Measurements from ENCODE around the gene ACADM. TPM values are rescaled to one million over a fixed set of nuclear protein-coding genes. Genes with fewer than 3 reads are reported as not detected.

ACADM gene
- total RNA-seq, 6 experiments from 2014 or later: 71.9 to 168 (median 124) TPM

DNA sequence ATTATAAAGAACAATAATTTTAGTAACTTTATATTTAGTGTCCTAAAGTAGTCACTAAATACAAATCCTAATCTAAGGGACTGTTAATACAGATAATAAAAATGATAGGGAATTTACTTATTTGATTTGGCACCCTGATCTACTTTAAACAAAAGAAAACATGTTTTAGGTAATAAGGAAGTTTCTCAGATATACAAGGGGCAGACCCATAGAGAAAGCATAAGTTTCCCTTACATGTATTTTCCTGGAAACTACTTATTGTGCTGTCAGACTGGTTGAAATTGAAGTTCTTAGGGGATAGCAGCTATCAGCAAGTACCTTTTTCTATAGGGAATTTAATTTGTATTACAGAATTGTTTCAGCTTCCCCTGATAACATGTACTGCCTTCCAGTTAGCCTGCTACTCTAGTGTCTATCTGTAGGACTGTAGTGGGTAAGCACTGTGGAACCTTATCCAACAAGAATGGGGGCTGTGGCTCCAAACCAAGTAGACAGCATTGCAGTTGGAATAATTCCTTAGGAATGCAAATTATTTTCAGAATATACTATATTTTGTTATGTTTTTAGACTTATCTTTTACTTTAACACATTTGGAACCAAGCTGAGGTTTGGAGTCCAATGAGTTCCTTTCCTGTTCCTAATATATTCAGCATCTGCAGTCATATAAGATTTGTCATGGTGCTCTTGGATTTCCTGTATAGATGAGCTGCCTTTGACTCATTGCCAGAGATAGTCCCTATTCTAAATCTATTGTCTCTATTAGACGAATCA, 86.9 kb downstream of the ACADM start:
- no peak overlapping the region for H3K4me3 ChIP-seq
- no peak overlapping the region for H3K27ac ChIP-seq
- no peak for TF ChIP-seq CTCF (IDR thresholded peaks at IDR 0.05)
- TF ChIP-seq POLR2A (IDR thresholded peaks at IDR 0.05): no peak
- ATAC-seq: no peak
- no peaks in the 10 kb centered on the region for H3K36me3 ChIP-seq
- DNase-seq: no peak
- intact Hi-C loops (cut with DNase I): no loop called here
- H3K4me1 ChIP-seq: no peaks in the 10 kb centered on the region
- no peaks in the 10 kb centered on the region for H3K9me3 ChIP-seq
- no peaks in the 10 kb centered on the region for H3K27me3 ChIP-seq
- 50% methylated on average over 1 of the region's 1 CpG for WGBS (ENCODE audit: insufficient coverage, low coverage, low lambda C conversion rate, missing lambda C conversion rate)

DNA sequence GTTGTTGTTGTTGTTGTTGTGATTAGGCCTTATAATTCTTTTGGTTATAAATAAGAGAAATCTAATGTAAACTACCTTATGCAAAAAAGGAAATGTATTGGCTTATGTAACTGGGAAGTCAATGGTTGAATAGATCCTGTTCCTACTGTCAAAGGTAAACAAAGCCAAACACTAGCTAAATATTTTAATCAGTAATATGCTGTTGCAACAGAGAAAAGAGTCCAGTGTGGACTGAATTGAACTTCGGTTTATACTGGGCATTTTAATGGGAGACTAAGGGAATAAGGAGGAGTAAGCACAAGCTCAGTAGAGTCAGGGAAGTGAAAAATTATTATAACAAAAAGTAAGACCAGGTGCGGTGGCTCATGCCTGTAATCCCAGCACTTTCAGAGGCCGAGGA, 87.6 kb downstream of the ACADM start:
- 42% methylated on average over 1 of the region's 3 CpGs for WGBS (ENCODE audit: insufficient coverage, low coverage, low lambda C conversion rate, missing lambda C conversion rate)
- H3K27ac ChIP-seq: no peak overlapping the region
- H3K36me3 ChIP-seq: no peaks in the 10 kb centered on the region
- intact Hi-C loops (cut with DNase I): no loop called here
- ATAC-seq (no peak), DNase-seq (no peak)
- H3K4me3 ChIP-seq: no peak overlapping the region
- H3K4me1 ChIP-seq: no peaks in the 10 kb centered on the region
- H3K9me3 ChIP-seq: no peaks in the 10 kb centered on the region
- TF ChIP-seq CTCF (IDR thresholded peaks at IDR 0.05) (no peak), POLR2A (IDR thresholded peaks at IDR 0.05) (no peak)
- H3K27me3 ChIP-seq: no peaks in the 10 kb centered on the region

Small RNA genes lying within 50 kb of the gene (small RNA-seq; reads per million reads assigned to genes)
- gene SNORD45A (0 reads per million in 2 experiments), gene SNORD45B (0 reads per million in 2 experiments), gene SNORD45C (0 reads per million in 2 experiments)

Other genes with a start within 250 kb of the ACADM start
- 1 to 10 TPM in 1 of 6 experiments, under 1 TPM in 4, not detected in 1; 0.14 to 1.4 (median 0.59) TPM for gene SLC44A5, start 113.6 kb upstream of the ACADM start, total RNA-seq
- 10 to 100 TPM; 34.1 to 47.8 (median 41.4) TPM for gene RABGGTB, start 61.5 kb downstream of the ACADM start, total RNA-seq
- under 1 TPM in 4 of 6 experiments, not detected in 2; 0.05 to 0.09 (median 0.08) TPM for gene MSH4, start 72.2 kb downstream of the ACADM start, total RNA-seq
- gene ASB17, start 207.7 kb downstream of the ACADM start, total RNA-seq: not detected

Data from right lobe of liver (tissue), 6 donors.